SK-N-SH treated with all-trans-retinoic acid at 6 μM for 48 hours (cell line): ENCODE data around the gene HOXA6.

ENCODE experiments used
- BACH2 ChIP-seq: fragments of 250-450 bp; sonication (Bioruptor Pico); IDR thresholded peaks from 2 replicates; pipeline ENCODE4 v1.9.0; 2021; ENCODE audit warnings: mild to moderate bottlenecking, borderline replicate concordance
- CREB5 ChIP-seq: fragments of 250-450 bp; sonication (Bioruptor Pico); IDR thresholded peaks from 2 replicates; pipeline ENCODE4 v1.5.1; 2020; ENCODE audit warnings: low read depth, mild to moderate bottlenecking, moderate library complexity
- CSDC2 ChIP-seq: fragments of 250-450 bp; sonication (Bioruptor Pico); IDR thresholded peaks from 2 replicates; pipeline ENCODE4 v1.5.0; 2020; ENCODE audit warnings: mild to moderate bottlenecking, moderate library complexity
- CSRNP3 ChIP-seq: fragments of 250-450 bp; sonication (Bioruptor Pico); IDR thresholded peaks from 2 replicates; pipeline ENCODE4 v1.5.1; 2021; ENCODE audit warnings: mild to moderate bottlenecking, moderate library complexity
- PATZ1 ChIP-seq: fragments of 250-450 bp; sonication (Bioruptor Pico); IDR thresholded peaks from 2 replicates; pipeline ENCODE4 v1.8.0; 2020; ENCODE audit warnings: mild to moderate bottlenecking, moderate library complexity, borderline replicate concordance
- TOX ChIP-seq: fragments of 250-450 bp; sonication (Bioruptor Pico); IDR thresholded peaks from 2 replicates; pipeline ENCODE4 v1.8.0; 2021; ENCODE audit warnings: mild to moderate bottlenecking, moderate library complexity, borderline replicate concordance
- ZNF70 ChIP-seq: fragments of 450-650 bp; formaldehyde crosslinking; IDR thresholded peaks from 2 replicates; pipeline ENCODE4 v1.5.0; 2020; ENCODE audit warnings: mild to moderate bottlenecking, moderate library complexity

GRCh38 chr7:27157702-27158431 is 10.3 kb upstream of the HOXA6 start:
- TF ChIP-seq BACH2 (CRISPR knock-in tag) (no peak), CSDC2 (CRISPR knock-in tag) (no peak), CSRNP3 (no peak), TOX (CRISPR knock-in tag) (no peak), ZNF70 (CRISPR knock-in tag) (no peak), CREB5 (no peak), PATZ1 (CRISPR knock-in tag) (no peak)
